GM21717 (cell line): Measurements from ENCODE around the gene MAP4.
"Not testable (repeated sequence)": the region's sequence is repeated elsewhere in the genome, so short reads cannot be mapped to it uniquely, and the experiment has no call there.

Experiments
- ATAC-seq: cut with Tn5 transposase; IDR thresholded peaks from one replicate; pipeline ENCODE4 v1.9.1; 2021; ENCODE audit warnings: mild to moderate bottlenecking, moderate library complexity; ENCODE audit not compliant: unreplicated experiment

The MAP4 gene

DNA sequence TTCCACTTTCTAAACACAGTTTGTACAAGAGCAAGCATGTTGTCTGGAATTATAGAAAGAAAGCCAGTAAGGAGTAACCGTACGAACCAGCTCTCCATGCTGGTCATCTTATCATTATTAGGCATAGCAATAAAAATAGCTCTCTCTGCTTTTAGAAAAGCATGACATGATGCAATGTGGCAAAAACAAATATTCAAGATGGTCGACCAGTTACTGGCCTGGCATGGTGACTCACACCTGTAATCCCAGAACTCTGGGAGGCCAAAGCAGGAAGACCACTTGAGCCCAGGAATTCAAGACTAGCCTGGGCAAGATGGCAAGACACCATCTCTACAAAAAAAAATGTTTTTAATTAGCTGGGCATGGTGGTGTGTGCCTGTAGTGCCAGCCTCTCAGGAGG, 2.6 kb upstream of the MAP4 start:
- no peak for ATAC-seq

DNA sequence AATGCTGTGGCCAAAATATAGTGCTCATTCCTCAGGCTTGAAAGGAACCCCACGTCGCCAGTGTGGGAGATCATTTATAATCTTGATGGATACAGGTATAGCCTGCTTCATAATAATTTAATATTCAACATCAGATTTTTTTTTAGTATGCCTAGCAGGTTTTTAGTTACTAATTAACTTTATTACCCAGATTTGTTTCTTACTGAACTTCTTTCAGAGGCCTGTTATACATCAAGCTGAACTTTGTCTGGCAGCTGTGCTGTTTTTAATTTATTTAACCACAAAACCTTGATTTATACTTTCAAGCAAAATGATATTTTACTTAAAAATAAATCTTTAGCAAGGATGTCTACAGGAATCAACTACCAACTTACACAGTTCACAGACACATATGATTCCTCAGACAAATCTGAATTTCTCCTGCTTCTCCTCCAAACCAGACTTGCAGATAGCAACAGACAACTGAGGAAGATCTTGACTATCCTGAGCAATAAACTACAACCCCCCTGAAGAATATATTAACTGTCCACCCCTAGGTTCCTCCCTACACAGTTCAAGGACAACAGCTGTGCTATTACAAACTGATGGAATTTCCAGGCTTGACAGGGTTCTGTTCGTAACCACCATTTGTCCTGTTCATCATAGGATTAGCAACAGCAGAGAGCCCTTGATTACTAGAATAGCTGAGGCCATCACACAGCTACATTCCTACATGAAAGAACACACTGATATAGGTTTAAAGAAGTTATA, 610 bp downstream of the MAP4 start:
- ATAC-seq: no peak

DNA sequence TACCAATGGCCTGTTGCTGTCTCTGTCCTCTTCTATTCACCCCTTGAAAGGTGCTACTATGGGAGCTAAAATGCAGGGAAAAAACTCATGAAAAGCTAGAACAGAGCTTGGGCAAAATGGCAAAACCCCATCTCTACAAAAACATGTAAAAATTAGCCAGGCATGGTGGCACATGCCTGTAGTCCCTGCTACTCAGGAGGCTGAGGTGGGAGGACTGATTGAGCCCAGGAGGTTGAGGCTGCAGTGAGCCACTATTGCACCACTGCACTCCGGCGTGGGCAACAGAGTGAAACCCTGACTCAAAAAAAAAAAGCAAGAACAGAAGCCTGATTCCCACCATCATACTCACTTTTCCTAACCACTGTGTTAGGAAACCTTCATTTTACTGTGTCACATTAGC, 1.9 kb downstream of the MAP4 start:
- ATAC-seq: no peak

DNA sequence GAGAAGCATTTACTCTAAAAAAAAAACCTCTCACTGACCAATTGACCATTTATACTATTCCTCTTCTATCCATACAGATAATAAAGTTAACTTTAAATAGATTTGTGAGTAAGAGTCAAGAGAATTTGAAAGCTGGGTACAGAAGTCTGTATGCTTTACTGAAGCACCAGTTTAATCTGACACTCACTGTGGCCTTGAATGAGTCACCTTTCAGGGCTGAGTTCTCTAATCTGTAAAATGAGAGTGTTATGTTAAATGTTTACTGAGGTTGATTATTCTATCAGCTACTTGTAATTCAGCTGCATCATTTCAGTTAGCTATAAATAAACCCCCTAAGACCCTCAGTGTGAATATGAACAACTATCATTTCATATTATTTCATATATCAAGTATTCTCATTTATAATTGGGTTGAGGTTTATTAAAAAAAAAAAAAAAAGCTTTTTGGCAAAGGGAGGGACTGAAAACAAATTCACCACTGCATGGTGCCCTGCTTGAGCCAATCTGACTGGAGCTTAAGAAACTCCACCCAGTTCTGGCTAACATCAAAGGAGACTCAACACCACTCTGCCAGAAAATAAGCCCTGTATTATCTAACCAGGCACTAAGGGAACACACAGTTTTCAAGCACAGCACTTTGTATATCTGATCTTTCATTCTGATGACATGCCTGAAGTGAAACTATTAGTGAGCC, 2.8 kb downstream of the MAP4 start:
- no peak for ATAC-seq

- ATAC-seq: no peak
Measured at GRCh38 chr3:48012659-48013058, 3.6 kb downstream of the MAP4 start.

DNA sequence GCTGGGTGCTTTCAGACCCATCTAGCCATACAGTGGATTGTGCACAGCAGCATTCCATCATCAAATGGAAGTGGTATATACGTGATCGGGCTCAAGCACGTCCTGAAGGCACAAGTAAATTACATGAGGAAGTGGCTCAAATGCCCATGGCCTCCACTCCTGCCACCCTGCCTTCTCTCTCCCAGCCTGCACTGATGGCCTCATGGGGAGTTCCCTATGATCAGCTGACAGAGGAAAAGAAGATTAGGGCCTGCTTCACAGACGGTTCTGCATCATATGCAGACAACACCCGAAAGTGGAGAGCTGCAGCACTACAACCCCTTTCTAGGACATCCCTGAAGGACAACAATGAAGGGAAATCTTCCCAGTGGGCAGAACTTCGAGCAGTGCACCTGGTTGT, 8.2 kb downstream of the MAP4 start:
- ATAC-seq: not testable (repeated sequence)

DNA sequence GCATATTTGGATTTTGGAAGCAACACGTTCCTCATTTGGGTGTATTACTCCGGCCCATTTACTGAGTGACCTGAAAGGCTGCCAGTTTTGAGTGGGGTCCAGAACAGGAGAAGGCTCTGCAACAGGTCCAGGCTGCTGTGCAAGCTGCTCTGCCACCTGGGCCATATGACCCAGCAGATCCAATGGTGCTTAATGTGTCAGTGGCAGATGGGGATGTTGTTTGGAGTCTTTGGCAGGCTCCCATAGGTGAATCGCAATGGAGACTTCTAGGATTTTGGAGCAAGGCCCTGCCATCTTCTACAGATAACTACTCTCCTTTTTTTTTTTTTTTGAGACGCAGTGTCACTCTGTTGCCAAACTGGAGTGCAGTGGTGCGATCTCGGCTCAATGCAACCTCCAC, 8.9 kb downstream of the MAP4 start:
- not testable (repeated sequence) for ATAC-seq

DNA sequence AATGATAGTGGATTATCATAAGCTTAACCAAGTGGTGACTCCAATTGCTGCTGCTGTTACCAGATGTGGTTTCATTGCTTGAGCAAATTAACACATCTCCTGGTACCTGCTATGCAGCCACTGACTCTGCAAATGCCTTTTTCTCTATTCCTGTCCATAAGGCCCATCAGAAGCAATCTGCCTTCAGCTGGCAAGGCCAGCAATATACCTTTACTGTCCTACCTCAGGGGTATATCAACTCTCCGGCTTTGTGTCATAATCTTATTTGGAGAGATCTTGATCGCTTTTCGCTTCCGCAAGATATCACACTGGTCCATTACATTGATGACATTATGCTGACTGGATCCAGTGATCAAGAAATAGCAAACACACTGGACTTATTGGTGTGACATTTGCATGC, 9.4 kb downstream of the MAP4 start:
- ATAC-seq: not testable (repeated sequence)

GRCh38 chr3:48004694-48005093, 11.5 kb downstream of the MAP4 start:
- no peak for ATAC-seq

DNA sequence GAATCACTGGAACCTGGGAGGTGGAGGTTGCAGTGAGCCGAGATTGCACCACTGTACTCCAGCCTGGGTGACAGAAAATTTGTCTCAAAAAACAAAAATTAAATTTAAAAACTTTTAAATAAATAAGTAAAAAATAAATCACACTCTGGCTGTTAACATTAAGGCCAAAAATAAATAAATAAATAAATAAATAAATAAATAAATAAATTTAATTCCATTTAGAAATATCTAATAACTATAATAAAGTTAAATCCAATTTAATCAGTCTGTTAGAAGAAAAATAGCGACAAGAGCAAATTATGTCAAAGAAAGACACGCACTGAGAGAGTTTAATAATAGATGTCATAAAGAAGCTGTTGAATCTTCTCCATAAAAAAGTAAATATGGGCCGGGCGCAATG, 13.4 kb downstream of the MAP4 start:
- no peak for ATAC-seq

DNA sequence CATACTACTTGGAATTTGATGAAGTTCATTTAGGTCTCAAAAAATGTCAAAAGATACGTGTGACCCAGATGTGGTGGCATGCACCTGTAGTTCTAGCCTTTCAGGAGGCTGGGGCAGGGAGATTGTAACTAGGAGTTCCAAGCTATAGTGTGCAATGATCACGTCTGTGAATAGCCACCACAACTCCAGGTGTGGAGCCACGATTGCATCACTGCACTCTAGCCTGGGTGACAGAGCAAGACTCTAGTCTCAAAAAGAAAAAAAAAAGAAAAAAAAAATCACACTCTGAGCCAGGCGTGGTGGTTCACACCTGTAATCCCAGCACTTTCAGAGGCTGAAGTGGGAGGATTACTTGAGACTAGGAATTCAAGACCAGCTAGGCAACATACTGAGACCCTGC, 14.2 kb downstream of the MAP4 start:
- ATAC-seq: no peak

GRCh38 chr3:48000212-48000611, 16.0 kb downstream of the MAP4 start:
- ATAC-seq: no peak

DNA sequence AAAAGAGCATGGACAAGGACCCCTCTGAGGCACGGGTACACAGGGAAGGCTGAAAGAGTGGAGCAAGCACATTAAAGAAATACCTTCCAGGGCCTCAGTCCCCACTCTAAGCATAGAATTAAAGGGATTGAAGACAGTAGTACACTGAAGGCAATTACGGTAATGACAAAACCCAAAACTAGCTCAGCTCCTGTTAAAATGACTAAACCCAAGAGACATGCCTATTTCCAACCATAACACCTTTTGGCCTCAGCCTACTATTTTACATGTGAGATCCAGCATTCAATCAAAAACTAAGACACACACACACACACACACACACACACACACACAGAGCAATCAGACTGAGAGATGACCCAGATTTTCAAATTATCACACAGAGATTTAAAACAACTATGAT, 19.8 kb downstream of the MAP4 start:
- no peak for ATAC-seq

DNA sequence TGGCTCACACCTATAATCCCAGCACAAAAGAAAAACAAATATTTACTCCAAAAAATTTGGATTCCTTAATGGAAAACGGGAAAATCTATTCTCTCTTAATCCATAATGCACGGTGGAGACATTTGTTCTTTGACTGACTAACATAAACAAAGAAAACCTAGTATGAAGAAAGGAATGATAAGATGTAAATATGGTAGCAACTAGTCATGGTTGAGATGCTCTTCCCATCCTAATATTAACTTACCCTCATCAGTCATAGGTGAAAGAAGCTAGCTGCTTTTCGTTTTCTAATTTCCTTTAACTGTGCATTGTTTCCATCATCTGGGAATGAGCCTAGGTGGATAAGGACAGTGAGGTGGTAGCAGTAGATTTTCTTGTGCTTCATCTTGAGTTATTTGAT, 22.0 kb downstream of the MAP4 start:
- no peak for ATAC-seq

DNA sequence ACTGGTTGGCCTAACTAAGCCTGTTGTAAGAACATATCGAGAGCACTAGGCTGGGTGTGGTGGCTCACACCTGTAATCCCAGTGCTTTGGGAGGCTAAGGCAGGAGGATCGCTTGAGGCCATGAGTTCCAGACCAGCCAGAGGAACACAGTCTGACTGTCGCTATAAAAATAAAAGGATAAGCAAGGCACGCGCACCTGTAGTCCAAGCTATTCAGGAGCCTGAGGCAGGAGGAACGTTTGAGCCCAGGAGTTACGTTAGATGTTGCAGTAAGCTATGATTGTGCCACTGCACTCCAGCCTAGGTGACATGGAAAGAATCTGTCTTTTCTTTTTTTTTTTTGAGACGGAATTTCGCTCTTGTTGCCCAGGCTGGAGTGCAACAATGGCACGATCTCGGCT, 24.9 kb downstream of the MAP4 start:
- ATAC-seq: no peak

GRCh38 chr3:47989981-47990440, 26.2 kb downstream of the MAP4 start:
- peak; percentile 59 for ATAC-seq

- ATAC-seq: no peak
Measured at GRCh38 chr3:47985381-47985780, 30.8 kb downstream of the MAP4 start.

- no peak for ATAC-seq
Measured at GRCh38 chr3:47984075-47984728, 32.0 kb downstream of the MAP4 start.

DNA sequence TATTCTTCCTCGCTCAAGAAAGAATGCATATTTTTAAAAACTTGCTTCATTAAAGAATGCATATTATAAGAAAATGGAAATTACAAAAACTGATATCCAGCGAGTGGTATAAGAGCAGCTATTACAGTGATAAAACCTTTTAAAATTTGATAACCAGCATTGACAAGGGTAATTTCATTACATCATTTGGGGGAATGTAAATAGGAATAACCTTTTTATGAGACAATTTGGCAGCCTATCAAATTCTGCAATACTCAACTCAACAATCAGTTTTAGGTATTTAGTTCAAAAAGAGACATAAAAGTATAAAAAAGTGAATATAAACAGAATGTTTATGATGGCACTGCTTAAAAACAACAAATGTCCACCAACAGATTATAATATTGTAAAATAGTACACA, 35.4 kb downstream of the MAP4 start:
- ATAC-seq: no peak

GRCh38 chr3:47979070-47979469, 37.1 kb downstream of the MAP4 start:
- no peak for ATAC-seq

GRCh38 chr3:47978386-47978785, 37.8 kb downstream of the MAP4 start:
- no peak for ATAC-seq

DNA sequence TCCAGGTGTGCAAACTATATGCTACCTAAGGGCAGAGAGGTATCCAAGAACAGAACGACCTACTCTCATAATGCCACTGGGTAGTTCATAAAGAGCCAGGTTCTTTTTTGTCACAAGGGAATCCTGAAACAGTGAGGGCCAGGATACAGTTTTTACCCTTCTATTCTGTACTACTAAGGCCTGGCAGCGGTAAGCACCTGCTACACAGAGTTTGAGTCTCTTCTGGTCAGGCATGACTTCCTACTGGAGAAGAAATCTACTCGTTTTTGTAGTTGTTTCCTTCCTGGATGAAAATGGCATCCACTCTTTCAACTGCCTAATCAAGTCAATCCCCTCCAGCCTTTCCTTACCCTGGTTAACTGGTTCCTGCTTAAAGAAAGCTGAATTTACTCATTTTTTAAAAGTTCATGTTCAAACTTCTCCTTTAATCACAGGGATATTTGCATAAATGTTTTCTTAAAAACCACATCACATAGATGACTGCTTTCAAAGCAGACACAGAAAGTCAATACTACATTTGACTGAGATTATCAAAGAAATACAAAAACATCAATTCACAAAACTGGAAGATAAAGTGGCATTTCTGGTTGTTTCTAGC, 40.0 kb downstream of the MAP4 start:
- no peak for ATAC-seq
